A204.1 (cell line): ENCODE data around the gene CCDC33.

Source experiments
- FAIRE-seq: peaks from 2 replicates; lab custom pipeline; 2012; peaks lifted over from hg19 to GRCh38; lab: Jason Lieb, UNC

CCDC33 gene

DNA sequence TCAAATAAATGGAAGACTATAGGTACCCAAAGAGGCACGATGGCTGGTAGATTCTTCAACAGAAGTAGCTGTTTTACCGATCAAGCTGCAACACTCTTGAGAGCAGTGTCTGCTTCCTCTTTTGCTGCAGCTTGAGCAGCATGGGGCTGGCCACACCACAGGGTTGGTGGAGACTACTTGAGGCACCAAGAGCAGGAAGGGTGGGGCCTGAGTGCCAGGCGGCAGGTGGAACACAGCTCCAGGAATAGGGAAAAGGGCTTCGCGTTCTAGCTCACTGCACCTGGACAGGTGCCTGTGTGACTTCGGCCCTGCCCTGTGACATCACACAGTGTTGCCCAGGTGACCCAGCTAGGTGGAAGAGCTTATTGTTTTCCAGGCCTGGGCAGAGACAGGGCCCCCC is at the start of gene CCDC33:
Gene CCDC33, plus strand, starts transcription at position 365 of the 400 bp plus-strand sequence. CDS start 394 bp downstream, outside the sequence.
- no peak for FAIRE-seq

DNA sequence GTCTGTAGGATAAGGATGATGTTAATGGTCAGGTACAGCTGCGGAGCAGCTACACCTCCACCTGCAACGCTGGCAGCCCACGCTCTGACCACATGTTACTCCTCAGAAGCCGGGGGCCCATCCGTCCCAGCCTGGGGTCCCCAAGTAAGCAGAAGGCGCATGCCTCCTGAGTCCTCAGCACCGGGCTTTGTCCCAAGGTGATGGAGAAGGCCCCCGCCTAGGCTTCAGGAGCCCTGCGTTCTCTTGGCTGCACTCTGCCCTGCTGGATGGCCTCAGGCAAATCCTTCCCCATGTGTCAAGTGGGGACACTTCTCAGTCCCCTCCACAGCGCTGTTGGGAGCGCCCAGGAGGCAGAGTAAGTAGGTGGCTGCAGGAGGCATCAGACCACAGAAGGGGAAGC is 47.9 kb upstream of the CCDC33 start:
- FAIRE-seq: no peak

DNA sequence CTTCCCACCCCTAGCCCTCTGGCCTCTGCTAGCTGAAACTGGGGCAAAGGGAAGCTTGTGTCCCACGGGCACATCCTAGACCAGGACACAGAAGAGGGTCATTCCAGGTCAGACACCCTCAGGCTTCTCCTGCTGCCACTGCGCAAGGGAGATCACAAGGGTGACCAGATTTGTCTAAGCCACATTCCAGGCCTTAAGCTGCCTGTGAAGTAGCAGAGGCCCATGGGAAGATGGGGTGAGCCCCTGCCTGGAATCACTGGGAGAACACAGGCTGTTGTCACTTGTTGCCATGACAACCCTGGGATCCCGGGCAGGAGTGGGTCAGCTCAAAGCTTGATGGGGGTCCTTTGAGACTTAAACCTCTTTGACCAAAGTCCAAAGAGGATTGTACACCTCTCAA is 44.3 kb upstream of the CCDC33 start:
- FAIRE-seq: no peak

DNA sequence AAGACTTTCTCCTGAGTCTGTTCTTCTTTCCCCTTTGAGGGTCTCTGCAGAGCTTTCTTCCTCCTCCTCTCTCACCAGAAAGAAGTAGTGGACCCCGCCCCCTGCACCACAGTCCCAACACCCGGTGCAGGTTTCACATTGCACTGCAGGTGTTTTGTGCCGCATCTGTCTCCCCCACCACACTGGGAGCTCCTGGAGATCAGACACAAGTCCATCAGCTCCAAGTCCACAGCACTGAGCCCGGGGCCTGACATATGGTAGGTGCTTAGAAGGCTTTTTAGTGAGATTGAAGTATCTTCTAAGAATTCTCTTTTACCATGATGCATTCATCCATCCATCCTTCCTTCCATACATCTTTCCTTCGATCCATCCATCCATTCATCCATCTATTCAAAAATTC is 43.4 kb upstream of the CCDC33 start:
- FAIRE-seq: no peak

DNA sequence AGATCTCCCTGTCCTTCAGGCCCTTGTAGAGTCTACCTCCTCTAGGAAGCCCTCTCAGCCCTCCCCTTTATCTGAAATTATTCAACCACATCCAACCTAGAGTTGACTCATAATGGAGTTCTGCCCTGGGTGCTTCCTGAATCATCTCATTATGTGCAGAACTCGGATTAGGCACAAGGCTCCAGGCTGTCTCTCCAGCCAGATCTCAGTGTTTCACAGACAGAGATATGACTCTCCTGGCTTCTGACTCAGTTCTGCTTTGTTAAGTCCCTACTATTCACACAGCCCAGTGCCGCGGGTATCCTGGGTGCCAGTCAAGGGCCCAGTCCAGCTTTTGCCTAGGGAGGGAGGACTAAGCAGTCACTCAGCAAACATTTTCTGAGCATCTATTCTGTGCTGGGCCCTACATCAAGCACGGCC is 42.8 kb upstream of the CCDC33 start:
- no peak for FAIRE-seq

DNA sequence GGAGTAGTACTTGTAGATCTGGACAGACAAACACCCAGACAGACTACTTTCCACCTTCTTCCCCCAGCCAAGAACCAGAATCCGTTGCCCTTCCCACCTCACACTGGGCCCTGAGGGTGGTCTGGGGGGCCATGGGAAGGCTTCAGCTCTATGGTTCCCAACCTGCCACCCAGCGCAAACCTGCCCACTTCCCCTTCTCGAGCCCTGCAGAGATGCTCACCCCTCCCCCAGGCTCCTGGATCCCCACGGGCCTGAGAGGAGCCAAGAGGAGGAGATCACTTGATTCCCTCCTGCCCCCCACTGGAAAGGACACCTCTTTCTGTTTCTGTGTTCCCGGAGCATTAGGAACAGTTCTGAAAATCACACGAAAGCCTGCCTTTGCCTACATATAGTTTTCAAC is 42.2 kb upstream of the CCDC33 start:
- no peak for FAIRE-seq

DNA sequence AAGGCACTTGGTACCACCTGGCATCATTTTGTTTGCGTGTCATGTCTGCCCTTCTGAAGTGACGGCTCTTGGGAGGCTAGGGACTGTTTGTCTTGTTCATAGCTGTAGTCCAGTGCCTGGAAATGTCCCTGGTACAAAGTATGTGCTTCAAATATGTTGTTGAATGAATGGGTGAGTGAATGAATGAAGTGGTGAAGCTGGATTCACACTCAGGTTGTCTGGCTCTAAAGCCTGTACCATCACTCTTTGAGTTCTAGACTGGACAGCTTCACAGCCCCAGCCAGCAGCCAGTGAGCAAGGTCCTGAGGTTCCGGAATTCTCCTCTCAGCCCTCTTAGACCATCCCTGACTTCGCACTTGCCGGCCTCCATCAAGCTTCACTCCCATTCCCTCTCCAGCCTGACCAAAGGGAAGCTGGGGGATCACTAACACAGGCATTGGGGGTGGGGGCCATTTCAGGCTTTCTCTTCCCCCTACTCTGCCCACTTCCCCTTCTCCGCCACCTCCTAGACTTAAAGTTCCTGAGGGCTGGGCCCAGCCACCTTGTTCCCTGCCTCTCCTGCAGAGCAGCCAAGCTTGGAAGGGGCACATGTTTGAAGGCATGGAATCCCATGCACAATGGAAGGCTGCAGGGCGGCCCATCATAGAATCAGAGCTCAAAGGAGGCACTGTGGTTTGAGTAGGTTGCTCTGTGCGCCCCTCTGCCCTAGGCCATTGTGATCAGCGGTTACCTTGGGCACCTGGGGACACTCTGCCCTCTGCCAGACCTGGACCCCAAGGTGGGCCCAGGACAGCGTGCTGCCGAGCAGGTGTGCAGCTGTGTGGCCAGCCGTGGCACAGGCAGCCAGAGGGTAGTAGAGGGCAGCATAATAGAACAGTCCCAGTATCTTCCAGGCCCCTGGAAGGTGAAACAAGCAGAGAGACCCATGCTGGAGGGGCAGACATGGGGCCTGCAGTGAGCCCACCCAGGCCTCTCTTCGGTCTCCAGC is 41.3 kb upstream of the CCDC33 start:
- no peak for FAIRE-seq

DNA sequence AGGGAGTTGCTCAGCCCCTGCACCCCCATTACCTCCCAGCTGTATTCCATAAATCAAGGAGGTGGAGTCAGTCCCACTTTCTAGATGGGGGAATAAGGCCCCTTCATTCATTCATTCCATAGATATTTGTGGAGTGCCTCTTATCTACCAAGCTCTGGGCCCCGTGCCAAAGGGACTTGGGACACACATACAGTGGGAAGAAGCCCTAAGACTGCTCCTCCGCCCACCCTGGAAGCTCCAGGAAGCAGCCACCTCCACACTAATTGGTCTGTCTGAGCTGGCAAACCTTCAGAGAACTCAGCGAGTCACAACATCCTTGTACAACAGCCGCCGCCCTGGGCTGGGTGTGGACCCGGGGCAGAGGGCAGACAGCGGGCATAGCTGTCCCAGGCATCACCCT is 40.0 kb upstream of the CCDC33 start:
- FAIRE-seq: no peak

DNA sequence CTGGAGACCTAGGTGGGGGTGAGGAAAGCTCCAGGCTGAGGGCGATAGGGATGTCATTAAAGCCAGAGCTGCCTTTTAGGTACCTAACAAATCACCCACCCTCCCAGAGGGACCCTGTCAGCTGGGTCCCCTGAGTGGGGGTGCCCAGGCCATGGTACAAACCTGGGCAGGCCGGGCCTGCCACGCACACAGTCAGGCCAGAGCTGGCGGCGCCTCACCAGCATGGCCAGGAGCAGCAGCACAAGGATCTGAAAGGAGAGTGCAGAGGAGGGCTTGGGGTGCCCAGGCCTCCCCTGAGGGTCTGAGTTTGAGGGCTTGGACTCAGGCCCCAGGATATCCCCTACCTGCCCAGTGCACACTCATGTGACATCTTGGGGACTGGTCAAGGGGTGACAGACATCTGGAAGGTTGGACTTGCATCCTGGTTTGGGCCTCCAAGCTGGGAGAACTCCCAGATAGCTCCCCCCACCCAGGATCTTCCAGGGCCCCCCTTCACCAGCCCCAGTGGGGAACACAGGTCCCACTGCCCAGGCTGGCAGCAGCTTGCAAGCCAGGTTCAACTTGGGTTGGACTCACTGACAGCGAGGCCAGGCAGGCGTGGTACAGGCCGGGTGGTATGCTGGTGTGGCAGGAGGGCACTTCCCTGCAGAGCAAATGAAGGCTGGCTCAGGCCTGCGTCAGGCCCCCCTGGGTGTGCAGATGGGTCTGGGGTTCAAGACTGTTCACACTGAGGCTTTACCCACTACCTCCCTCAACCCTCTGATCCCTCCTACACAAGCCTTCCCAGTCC is 38.8 kb upstream of the CCDC33 start:
- FAIRE-seq: no peak

DNA sequence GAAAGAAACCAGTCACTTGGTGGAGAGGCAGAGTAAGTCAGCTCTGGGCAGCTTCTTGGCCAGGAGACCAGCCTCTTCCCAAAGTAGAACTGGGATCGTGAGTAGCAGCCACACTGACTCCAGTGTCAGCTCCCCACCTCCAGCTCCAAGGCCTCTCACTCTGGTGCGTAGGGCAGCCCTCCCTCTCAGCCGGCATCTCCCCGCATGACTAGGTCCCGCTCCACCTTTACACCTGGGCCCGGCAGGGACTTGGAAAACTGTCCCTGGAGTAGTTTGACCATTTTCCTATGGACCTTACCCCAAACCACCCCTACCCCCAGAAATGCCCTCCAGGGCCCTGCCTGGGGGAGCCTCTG is 36.9 kb upstream of the CCDC33 start:
- no peak for FAIRE-seq

DNA sequence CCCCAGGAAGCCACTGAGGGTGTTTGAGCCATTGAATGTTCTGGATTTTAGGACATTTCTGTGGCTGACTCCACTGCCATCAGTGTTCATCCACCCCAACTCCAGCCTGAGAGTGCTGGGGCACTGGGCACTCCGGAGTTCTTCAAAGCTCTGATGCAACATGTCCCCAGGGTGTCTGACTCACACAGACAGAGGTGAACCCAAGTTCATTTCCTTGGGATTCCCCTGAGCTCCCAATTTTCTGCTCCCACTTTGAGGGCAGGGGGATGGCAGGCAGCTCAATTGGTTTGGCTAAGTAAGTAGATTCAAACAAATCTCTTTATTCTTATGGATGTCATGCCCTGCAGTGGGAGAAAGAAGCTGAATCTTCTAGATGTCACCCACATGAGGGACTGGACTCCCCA is 35.7 kb upstream of the CCDC33 start:
- FAIRE-seq: no peak

DNA sequence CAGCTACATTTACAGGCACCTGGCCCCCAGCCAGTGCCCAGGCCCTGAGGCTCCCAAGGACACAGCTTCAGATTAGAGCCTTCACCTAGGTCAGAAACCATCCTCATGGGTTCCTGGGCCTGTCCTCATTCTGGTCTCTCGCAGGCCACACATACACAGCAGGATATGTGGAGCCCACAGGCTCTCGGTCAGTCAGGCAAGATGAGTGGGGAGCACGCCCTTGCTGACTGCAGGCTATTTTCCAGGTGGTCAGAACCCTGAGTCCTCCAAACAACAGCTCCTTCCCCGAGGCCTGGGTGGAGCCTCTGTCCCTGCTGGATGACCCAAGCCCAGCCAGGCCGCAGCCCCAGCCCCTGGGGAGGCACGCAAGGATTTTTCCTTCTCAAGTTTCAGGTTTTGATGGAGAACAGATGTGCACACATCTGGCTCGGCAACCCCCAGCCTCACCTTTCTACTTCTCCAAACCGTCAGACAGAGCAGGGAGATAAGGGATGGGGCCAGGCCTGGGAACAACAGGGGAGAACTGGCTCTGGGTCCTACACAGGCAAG is 35.2 kb upstream of the CCDC33 start:
- no peak for FAIRE-seq

DNA sequence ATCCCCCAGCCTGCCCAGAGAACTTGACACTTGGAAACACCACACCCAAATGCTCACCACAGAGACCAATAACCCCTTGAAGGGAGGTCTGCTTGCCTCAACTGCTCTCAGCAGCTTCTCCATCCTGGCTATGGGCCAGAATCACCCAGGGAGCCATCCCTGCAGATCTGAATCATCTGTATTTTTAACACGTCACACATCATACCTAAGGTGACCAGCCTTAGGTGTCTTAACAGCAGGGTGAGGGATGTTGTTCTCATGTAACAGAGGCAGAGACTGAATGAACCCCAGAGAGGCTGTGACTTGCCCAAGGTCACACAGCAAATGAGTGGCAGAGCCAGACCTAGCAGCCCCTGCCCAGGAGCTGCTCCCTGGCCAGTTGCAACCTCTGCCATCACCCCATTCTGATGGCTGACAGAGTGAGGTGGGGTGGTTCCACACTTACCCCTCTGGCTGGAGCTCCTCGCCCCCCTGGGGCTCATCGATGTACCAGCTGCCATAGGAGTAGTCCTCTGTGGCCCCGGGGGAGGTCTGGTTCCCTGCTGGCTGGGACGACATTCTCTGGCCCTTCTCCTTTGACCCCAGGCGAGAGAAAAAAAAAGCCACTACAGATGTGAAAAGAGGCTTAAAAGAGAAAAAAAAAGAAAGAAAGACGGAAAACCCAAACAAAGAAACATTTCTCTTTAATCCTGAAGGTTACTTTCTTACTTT is 34.3 kb upstream of the CCDC33 start:
- FAIRE-seq: no peak

DNA sequence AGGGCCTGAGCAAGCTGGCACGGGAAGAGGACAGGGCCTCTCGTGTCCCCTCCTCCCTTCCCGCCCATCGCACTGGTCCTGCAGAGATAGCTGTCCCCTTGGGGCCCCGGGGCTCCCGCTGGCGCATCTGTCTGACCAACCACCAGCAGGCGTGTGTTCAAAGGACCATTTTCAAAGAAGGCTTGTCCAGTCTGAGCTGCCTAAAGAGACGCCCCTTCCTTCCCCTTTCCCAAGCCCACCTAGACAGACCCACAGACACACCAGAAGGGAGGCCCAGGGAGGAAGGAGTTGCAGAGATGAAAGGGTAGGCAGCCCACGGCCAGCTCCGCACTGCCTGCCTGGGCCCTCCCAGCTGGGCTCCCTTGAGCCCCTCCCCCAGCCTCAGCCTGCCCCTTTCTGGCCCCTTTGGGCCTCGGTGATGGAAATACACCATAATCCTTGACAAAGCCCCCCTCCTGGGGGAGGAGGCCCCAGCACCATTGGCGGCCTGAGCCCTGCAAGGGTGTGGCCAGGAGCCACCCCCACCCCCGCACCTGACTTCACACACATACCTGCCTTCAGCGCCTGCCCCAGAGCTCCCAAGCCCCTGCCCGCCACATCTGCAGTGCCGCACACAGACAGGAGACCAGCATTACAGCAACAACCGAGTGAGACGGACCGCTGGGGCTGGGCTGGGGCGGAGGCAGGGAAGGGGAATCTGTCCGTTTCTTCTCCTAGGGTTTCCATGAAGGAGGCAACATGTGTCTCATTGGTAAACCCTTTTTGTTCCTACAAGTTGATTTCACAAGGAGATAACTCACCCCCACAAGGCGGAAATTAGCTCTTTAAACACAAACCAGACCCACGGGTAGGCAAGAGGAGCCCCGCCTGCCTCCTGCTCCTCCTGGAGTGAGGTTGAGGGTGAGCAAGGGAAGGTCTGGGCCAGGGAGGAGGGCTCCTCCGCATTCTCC is 33.4 kb upstream of the CCDC33 start, which contains the start of gene STRA6:
Gene STRA6, minus strand, starts transcription at position 336 of the 950 bp plus-strand sequence. CDS start 520 bp downstream, outside the sequence.
- no peak for FAIRE-seq

DNA sequence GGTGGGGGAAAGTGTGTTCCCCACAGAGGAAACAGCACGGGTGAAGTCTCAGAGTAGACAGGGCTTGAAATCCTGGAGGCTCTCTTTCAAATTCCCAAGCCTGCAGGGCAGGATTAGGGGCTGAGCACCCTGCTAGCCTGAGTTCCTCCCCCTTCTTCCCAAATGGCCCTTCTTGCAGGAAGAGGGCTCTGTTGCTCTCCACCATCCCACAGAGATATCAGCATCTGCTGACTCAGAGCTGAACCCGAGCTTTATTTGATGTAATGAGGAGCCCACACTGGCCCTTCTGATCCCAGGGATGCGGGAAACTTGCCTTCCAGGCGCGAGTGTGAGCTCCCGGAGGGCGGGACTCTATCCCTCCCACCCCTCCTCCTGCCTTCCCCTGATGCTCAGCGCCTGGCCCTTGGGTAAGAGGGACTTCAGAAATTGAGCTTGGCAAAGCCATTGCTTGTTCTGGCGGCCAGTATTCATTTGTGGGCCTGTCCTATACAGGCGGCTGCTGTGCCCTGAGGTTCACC is 32.2 kb upstream of the CCDC33 start:
- FAIRE-seq: no peak

DNA sequence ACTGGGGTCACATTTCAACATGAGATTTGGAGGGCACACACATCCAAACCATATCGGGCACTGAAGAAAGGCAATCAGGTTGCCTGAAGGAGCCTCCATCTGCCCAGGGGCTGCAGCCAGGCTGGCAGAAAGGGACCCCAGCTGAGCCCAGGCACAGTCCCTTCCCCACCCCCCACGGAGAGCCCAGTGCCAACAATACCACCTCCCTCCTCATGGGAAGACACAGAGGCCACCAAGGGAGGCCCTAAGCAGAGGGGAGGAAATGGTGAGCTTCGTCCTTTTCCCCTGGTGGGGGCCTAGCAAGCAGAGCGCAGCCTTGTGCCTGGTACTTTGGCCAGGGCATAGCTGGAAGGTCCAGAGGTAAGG is 30.6 kb upstream of the CCDC33 start:
- FAIRE-seq: no peak

DNA sequence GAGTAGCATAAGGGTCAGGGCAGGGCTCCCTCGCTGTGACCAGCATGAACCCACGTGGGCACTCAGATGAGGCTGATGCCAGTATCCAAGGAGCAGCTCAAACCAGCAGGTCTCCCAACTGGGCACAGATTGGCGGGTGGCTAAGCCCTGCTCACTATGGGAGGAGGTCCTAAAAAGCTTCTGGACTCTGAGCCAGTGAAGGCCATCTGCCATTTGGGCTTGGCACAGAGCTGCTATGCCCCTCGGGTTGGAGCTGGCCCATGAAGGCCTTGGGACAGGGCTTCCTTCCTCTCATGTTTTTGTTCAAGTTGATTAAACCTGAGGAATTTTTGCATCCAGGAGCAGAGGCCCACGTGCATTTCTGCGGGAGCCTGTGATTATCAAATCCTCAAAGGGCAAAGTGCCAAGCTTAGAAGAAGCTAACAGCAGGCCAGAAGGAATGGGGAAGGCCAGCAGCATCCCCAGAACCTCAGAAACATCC is 29.3 kb upstream of the CCDC33 start:
- FAIRE-seq: no peak

DNA sequence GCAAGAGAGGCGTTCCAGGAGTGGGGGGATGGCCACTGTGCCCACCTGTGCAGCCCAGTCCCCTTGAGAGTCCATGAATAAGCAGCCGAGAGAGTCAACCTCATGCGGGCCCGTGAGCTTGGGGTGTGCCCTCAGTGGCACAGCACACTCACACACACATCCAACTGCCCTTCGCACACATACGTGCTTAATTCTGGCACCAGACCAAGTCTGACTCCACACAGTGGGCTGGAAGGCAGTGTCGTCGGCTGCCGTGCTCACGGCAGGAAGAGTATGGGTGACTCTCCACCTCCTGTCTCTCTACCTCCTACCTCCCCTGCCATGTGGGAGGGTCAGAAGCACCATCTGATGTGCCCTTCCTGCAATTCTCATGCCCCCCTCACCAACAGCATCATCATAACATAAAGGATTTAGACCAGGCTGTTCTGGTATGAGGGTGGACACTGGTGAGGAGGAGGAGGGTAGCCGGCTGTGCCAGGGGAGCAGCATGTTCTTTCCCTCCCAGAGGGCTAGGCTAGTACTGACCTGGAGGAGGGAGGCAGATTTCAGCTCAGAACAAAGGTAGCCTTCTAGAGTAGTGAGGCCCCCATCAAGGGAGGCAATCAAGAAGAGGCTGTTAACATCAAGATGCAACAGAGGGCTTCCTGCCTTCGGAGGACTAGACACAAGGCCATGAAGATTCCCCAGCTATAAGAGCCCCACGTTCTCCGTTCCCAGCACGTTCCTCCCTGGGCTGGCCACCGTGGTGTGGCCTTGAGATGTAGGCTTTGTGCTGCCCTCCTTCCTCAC is 28.3 kb upstream of the CCDC33 start:
- no peak for FAIRE-seq

DNA sequence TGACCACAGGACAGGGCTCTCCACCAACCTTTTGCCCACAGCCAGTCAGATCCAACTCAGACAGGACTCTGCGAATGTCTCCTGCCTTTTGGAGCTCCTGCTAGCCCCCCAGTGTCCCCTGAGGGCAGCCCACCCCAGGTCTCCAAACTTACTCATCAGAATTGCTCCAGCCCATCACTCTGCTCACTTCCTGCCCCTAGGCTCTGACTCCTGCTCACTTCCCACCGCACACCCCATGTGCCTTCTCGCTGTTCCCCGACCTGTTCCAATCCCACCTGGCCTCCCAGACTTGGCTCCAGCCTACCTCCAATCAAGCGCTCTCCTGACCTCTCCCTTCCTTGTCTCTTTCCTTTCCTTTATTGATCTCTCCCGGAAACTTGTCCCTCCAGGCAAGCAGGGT is 27.6 kb upstream of the CCDC33 start:
- no peak for FAIRE-seq
